Right renal pelvis (tissue), 4 donors: ENCODE results near the gene UIMC1. TPM values are rescaled to one million over a fixed set of nuclear protein-coding genes. Genes with fewer than 3 reads are reported as not detected.
A peak's percentile ranks its signal among the peaks of the same experiment; 100 is the strongest.
"Not testable (repeated sequence)": the region's sequence is repeated elsewhere in the genome, so short reads cannot be mapped to it uniquely, and the experiment has no call there.

Experiments
- DNase-seq, 4 donors: peaks; one replicate each; pipeline ENCODE4 v3.0.0-alpha.2; 2013; ENCODE audit warnings: low read depth in 4 of 4, low spot score in 3 of 4, missing footprints in 1 of 4
- polyA plus RNA-seq, 4 donors: library from polyadenylated mRNA; unstranded; fragments of 120-200 nt; gene quantifications; one replicate each; pipeline ENCODE4 v1.2.1, GENCODE V29; 2013; ENCODE audit not compliant: insufficient read length in 4 of 4

UIMC1 gene
- polyA plus RNA-seq: 10 to 100 TPM; 36.7 to 42.4 (median 39.0) TPM

- DNase-seq: peak; percentile 86 to 90 (median 89)
Measured at GRCh38 chr5:177006265-177006972, at the start of gene UIMC1. Gene UIMC1, minus strand, starts transcription at chr5:177006779. Its CDS starts 24,164 bp downstream, at chr5:176982615.

GRCh38 chr5:177049285-177049684 is 42.7 kb upstream of the UIMC1 start:
- no peak for DNase-seq

- not testable (repeated sequence) for DNase-seq
Measured at GRCh38 chr5:177048531-177048930, 42.0 kb upstream of the UIMC1 start.

- no peak for DNase-seq
Measured at GRCh38 chr5:177045631-177046030, 39.1 kb upstream of the UIMC1 start.

- no peak for DNase-seq
Measured at GRCh38 chr5:177044641-177045040, 38.1 kb upstream of the UIMC1 start.

- no peak for DNase-seq
Measured at GRCh38 chr5:177043958-177044357, 37.4 kb upstream of the UIMC1 start.

- no peak for DNase-seq
Measured at GRCh38 chr5:177043114-177043513, 36.5 kb upstream of the UIMC1 start.

GRCh38 chr5:177041936-177042335 is 35.4 kb upstream of the UIMC1 start:
- no peak for DNase-seq

GRCh38 chr5:177040814-177041420 is 34.3 kb upstream of the UIMC1 start:
- no peak for DNase-seq

GRCh38 chr5:177036921-177037320 is 30.3 kb upstream of the UIMC1 start:
- no peak for DNase-seq

- DNase-seq: no peak
Measured at GRCh38 chr5:177036443-177036842, 29.9 kb upstream of the UIMC1 start.

GRCh38 chr5:177035976-177036375 is 29.4 kb upstream of the UIMC1 start:
- DNase-seq: no peak

- DNase-seq: no peak
Measured at GRCh38 chr5:177029498-177029897, 22.9 kb upstream of the UIMC1 start.

- no peak for DNase-seq
Measured at GRCh38 chr5:177027665-177028064, 21.1 kb upstream of the UIMC1 start.

GRCh38 chr5:177025101-177025601 is 18.6 kb upstream of the UIMC1 start:
- DNase-seq: no peak

- DNase-seq: no peak
Measured at GRCh38 chr5:177024559-177024958, 18.0 kb upstream of the UIMC1 start.

GRCh38 chr5:177023303-177023664 is 16.7 kb upstream of the UIMC1 start:
- DNase-seq: no peak

GRCh38 chr5:177022386-177023302 is 16.1 kb upstream of the UIMC1 start, which contains the start of gene ZNF346:
Gene ZNF346, plus strand, starts transcription at chr5:177022696. Its CDS starts 43 bp downstream, at chr5:177022739.
- DNase-seq: peak; percentile 86 to 93 (median 92)

- DNase-seq: no peak
Measured at GRCh38 chr5:177020033-177020432, 13.5 kb upstream of the UIMC1 start.

GRCh38 chr5:177018341-177018740 is 11.8 kb upstream of the UIMC1 start:
- DNase-seq: no peak

- no peak for DNase-seq
Measured at GRCh38 chr5:177015156-177015555, 8.6 kb upstream of the UIMC1 start.
